ENCODE measurements around the gene SERP2. TPM values are rescaled to one million over a fixed set of nuclear protein-coding genes. Genes with fewer than 3 reads are reported as not detected.
A peak's percentile ranks its signal among the peaks of the same experiment; 100 is the strongest.

Gene SERP2
- total and polyA plus RNA-seq, 2 of the 13 experiments (the other 11 are each of a cell fraction or from before 2014, with no cell fraction given), result not detected

DNA sequence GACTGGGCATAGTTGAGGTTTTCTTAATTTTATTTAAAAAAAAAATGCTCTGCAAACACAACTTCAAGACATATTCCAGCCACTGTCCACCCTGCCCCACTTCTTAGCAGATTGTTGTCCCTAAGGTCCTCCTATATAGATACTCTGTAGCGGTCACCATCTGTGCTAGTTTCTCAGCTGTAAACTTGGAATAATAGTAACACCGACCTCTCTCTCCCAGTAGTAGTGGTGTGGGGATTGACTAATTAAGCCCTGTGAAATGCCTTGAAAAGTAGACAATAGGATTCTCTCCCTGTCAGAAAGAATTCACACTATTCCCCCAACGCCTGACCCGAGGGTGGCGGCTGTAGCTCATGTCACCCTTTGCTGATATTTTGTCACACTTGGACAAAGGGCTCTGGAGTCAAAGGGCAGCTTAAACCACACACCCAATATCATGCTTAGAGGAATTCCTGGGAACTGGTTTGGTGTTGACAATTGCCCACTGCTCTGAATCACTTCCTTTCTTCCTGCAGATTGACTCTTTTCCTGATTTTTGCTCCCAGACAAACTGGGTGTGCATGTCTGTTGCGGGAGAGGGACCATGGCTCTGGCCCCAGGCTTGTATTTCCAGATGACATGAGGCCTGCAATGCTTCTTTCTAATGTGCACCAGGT, 9.2 kb upstream of the SERP2 start (continued):
- TF ChIP-seq RXRB (CRISPR knock-in tag; IDR thresholded peaks at IDR 0.05; ENCODE audit: borderline replicate concordance), result peak; percentile 83
- no peak for TF ChIP-seq ZFP1 (CRISPR knock-in tag; IDR thresholded peaks at IDR 0.05)
- peak; percentile 92 for TF ChIP-seq SOX5 (CRISPR knock-in tag; IDR thresholded peaks at IDR 0.05; ENCODE audit: borderline replicate concordance)
- TF ChIP-seq TEAD3 (CRISPR knock-in tag; optimal IDR thresholded peaks at IDR 0.05; ENCODE audit: borderline replicate concordance), result peak; percentile 88
- TF ChIP-seq FOXA3 (CRISPR knock-in tag; IDR thresholded peaks at IDR 0.05), result peak; percentile 84
- no peak for TF ChIP-seq ZNF546 (CRISPR knock-in tag; conservative IDR thresholded peaks at IDR 0.05)
- 0 out of 2 replicates have a peak, but pooled peaks have one; percentile 17 for TF ChIP-seq MYC (CRISPR knock-in tag; IDR thresholded peaks at IDR 0.05; ENCODE audit: borderline replicate concordance)
- TF ChIP-seq, protein P1, sequence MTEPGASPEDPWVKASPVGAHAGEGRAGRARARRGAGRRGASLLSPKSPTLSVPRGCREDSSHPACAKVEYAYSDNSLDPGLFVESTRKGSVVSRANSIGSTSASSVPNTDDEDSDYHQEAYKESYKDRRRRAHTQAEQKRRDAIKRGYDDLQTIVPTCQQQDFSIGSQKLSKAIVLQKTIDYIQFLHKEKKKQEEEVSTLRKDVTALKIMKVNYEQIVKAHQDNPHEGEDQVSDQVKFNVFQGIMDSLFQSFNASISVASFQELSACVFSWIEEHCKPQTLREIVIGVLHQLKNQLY (CRISPR knock-in tag; IDR thresholded peaks at IDR 0.05), result 0 out of 2 replicates have a peak, but pooled peaks have one; percentile 38

DNA sequence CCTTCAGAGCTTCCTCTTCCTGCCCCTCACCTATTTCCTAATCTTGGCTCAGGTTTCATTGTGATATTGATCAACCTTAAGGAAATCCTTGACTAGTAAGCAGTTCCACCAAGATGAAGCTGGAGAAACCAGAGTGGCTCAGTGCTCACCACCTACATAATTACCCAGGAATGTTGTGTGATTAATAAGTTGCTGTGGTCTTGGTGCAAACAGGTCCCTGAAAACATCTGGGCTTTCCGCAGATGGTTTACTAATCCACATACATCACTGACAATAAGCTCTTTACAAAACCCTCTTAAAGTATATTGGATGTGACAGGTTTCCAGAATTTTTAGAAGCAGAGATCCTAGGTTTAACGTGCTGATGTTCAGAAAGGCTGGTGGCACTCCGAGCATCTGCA, 8.6 kb upstream of the SERP2 start:
- no peak for FAIRE-seq
- CTCF ChIA-PET (ENCODE audit: low intra/inter-chr PET ratio, low total read pairs), result no interaction called here
- Histone ChIP-seq H3K4me1 (ENCODE audit: insufficient read depth, low read length) (peaks cover 64% of the 10 kb centered on the region), H3K27me3 (ENCODE audit: control insufficient read depth in 1 of 2, insufficient read depth in 2 of 2, low read length in 2 of 2) (no peaks in the 10 kb centered on the region), H4K20me1 (ENCODE audit: insufficient read depth, low read length) (no peaks in the 10 kb centered on the region), H3K79me2 (ENCODE audit: insufficient read depth, low read length) (no peaks in the 10 kb centered on the region), H2AFZ (ENCODE audit: low read length) (no peak overlapping the region), H3K27ac (ENCODE audit: extremely low read length, insufficient read depth, low read length) (peak overlapping the region; percentile 1), H3K4me3 (replicated peaks in 1 of 3; ENCODE audit: insufficient read depth in 1 of 3, low read depth in 2 of 3, low read length in 3 of 3) (no peak overlapping the region; a peak in 1 of 6 replicates), H3K9me3 (ENCODE audit: low read length) (no peaks in the 10 kb centered on the region), H3K9ac (ENCODE audit: insufficient read depth, low read depth, low read length) (no peak overlapping the region), H3K4me2 (ENCODE audit: low read depth, low read length) (peak overlapping the region; percentile 57), H3K36me3 (replicated peaks in 1 of 2; ENCODE audit: control insufficient read depth in 1 of 2, insufficient read depth in 2 of 2, low read length in 2 of 2) (no peaks in the 10 kb centered on the region)
- intact Hi-C loops (cut with micrococcal nuclease; ENCODE audit: unreplicated experiment) (loop anchor here (5.0 kb wide), 1 partner anchor 37 kb away; no protein-coding TSS in a partner anchor), in situ Hi-C loops (cut with HindIII; ENCODE audit: extremely low pct_ligation_motif_present, low pct_unique_long_range_greater_than_20kb) (no loop called here)
- DNase-seq (ENCODE audit: low spot score), result no peak
- BruUV-seq (replicated peaks), result no TSS peak
- TF ChIP-seq SMARCE1 (IDR thresholded peaks at IDR 0.05; ENCODE audit: borderline replicate concordance) (no peak), PHF21A (CRISPR knock-in tag; IDR thresholded peaks at IDR 0.05) (0 out of 2 replicates have a peak, but pooled peaks have one; percentile 22)
- no peak for ATAC-seq
- 60% methylated on average over 3 of the region's 3 CpGs for WGBS (ENCODE audit: low lambda C conversion rate)
- POLR2A ChIA-PET, result interaction anchor here (1.0 to 1.3 kb wide), 3 partner anchors 41 to 72 kb away, joined by 3 to 4 read pairs (median 3); no protein-coding TSS in a partner anchor

All from HepG2 (cell line).